Stimulated activated CD8-positive, alpha-beta memory T cell treated with anti-CD3 and anti-CD28 coated beads, Interleukin-15, amount 100 ng/mL, for 4 hours (primary cell): ENCODE data around the gene LSM2.
A peak's percentile ranks its signal among the peaks of the same experiment; 100 is the strongest.
"Not testable (repeated sequence)": the region's sequence is repeated elsewhere in the genome, so short reads cannot be mapped to it uniquely, and the experiment has no call there.

Source experiments
- DNase-seq, 2 donors: peaks; one replicate each; pipeline ENCODE4 v3.0.0-alpha.2; 2020; ENCODE audit warnings: low read depth in 2 of 2

LSM2 gene

DNA sequence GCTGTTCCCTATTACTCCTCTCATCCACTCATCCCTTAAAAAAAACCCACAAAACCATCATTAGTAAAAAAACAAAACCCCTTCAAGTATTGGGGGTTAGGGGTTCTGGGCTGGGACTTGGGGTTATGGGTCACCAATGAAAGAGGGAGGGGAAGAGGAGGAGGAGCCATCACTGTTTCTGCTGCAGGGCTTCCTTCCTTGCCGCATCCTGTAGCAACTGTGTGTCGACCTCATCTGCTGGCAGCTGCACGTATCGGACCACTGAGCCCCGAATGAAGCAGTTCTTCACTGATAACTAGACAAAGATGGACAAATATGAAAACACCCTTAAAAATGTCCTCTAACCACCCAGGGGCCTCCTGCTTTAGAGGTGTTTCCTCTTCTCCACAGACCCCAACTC, 9.2 kb downstream of the LSM2 start:
- no peak for DNase-seq

DNA sequence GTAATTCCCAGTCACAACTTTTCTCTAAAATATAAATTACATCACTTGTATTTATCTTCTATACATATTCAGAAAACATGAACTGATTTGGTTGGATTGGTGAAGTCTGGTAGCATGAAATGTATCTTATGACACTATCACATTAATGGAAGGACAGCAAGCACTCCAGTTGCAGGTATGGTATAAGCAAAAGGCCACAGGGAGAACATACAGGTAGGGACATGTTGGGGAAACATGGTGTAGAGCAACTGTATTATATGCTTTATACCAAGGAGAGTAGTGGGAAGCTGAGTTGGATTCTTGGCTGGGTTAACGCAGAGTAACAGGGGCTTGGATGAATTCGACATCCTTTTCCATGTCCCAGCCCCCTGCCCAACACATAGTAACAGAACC, 9.8 kb downstream of the LSM2 start:
- DNase-seq, result no peak

DNA sequence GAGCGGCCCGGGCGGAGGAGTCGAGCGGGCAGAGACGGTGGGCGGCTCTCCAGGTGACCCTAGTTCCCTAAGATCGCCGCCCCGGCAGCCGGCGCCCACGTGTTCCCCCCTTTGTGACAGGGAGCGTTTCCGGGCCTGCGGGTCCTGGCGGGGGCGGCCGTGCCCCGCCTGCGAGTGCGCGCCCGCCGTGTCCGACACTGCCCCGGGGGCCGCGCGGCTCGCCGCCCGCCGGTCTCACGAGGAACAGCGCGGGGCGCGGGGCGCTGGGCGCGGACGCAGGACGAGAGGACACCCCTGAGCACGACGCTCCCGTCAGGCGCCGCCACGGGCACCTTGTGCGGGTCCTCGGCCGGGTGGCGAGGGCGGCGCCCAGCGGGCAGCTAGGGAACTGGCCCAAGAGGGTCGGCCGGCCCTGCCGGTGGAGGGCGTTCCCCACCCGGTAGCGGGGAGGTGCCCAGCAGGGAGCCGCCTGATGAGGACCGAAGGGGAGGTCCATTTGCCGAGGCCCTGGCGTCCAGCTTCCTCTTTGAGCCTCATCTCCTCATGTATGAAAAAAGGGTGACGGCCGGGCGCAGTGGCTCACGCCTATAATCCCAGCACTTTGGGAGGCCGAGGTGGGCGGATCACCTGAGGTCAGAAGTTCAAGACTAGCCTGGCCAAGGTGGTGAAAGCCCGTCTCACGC, 11.0 kb downstream of the LSM2 start, which contains the start of gene VARS1:
Gene VARS1 (minus strand): TSS at position 137 of the 683 bp plus-strand sequence. CDS start 535 bp downstream, outside the sequence.
- DNase-seq, result peak; percentile 62 to 72

DNA sequence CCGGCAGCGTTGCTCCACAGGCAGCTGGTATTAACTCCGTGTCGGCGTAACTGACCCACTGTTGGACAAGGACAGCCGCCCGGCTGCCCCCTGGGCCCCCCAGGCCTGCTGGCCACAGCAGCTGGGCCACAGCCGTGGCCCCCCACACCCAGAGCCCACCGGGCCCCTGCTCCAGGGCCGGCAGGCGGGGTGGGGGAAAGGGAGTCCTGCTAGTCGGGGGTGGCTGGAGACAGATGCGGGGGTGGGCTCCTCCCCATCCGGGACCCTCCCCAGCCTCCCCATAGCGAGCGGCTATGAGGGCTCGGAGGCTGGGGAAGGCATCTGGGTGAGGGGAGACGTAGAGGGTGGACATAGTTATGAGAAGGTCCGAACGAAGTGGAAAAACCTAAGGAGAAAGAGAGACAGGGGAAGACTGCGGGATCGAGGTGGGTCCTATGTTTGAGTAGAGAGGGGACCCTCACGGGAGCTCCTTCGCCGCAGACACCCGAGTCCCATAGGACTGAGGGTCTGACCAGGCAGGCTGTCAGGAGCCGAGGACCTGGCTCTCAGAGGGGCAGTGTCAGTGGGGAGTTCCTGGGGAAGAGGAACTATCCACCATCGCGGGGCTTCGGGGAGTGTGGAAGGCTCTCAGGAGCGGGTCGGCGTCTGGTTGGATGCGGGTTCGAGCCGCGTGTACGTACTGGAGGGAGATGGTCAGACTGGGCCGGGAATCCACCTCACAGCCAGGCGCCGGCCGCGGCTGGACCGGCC, 11.7 kb downstream of the LSM2 start:
- no peak for DNase-seq

DNA sequence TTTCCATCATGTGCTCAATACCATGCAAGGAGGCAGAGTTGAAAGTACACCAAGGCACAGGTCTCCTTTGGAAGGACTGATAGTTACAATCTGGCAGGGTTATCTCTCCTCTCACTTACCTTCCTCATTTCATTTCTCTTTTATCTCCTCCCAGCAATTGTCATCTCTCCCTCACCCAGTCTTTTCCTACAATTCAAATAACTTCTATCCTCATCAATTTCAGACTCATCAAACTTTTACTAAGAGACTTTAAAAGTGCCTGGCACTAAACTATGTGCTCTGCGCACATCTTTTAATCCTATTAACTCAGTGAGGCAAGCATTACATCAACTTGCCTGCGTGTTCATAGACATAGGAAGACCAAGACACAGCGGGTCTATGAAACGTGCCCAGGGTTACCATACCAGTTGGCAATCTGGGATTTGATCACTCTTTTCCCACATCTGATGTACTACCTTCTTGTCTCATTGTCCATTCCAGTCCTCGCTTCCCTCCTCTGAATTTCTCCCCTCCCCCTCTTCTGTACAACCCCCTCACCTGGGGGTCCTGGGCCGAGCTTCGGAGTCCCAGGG, 12.4 kb downstream of the LSM2 start:
- no peak for DNase-seq

DNA sequence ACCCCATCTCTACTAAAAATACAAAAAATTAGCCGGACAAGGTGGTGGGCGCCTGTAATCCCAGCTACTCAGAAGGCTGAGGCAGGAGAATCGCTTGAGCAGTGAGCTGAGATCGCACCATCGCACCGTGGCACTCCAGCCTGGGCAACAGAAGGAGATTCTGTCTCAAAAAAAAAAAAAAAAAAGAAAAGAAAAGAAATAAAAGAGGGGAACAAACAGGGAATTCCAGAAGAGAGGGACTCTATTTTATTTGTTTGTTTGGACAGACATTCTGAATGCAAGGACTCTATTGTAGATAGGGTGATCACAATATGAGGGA, 12.9 kb downstream of the LSM2 start:
- not testable (repeated sequence) for DNase-seq

DNA sequence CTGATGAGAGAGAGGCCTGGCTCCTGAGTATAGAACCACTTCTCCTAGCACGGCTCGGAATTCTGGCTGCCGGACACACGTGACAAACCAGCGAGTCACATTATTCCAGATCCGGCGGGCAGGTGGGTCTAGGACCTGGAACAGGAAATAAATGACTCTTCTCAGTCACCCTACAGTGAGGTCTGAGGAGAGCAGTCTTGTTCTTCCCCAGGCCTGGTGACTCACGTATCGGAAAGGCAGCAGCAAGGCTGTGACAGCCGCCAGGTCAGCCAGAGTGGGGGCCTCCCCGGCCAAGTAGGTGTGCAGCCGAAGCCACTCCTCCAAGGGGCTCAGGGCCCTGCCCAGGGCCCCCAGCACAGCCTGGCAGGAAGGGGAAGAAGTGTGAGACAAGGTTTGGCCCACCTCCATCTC, 14.0 kb downstream of the LSM2 start:
- DNase-seq, result no peak

DNA sequence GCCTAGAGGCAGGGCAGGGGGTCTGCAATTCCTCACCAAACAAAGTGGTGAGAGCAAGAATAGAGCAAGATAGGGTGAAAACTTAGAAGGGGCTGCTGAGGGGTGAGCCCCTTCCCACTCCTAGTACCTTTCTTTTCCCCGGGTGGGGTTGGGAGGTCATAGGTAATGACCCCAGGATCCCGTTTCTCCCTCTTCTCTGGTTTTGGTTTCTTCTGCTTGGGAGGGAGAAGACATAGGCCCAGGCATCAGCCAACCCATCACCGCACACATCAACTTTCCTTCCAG, 14.7 kb downstream of the LSM2 start:
- DNase-seq, result no peak

DNA sequence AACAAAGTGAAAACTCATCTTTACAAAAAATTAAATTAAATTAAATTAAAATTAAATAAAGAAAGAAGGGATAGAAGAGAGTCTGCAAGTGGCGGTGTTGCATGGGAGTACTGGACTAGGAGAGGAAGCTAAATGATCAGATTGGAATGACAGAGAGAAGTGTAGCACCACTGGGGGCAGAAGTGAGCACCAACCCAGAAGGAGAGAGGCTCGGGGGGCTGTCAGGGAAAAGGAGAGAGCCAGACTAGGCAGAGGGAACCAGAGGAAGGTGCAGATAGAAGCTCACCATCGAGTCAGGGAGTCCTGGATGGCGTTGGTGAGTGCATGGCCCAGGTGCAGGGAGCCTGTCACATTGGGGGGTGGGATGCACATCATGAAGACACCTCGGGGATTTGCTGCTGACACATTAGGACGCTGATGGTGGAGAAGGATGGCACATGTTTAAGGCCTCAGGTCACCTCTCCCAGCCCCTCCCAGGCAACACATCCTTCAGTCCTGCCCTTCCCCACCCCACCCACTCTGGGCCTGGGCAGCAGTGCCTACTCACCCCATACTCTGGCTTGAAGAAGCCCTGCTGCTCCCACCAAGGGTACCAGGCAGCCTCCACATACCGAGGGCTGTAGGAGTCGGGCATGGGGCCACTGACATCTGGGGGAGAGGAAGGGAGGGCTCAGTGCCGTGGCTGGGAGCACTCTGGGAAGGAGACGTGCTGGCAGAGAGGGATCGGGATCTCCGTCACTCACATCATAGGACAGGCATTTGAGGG, 15.3 kb downstream of the LSM2 start:
- DNase-seq, result no peak

DNA sequence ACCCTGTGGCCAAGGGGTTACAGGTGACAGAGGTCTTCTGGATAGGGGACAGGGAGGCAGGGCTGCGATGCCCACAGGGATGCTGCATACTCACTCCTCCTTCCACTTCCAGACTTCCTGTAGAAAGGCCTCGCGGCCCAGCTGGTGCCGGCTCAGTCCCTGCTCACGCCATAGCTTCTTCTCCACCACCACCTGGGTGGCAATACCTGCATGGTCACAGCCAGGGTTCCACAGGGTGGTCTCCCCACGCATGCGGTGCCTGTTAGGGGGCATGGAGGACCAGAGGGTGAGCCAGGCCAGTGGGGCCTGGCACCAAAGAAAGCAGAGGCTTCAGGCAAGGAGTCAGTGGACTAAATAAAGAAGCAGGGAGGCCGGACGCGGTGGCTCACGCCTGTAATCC, 21.3 kb downstream of the LSM2 start:
- DNase-seq, result no peak

DNA sequence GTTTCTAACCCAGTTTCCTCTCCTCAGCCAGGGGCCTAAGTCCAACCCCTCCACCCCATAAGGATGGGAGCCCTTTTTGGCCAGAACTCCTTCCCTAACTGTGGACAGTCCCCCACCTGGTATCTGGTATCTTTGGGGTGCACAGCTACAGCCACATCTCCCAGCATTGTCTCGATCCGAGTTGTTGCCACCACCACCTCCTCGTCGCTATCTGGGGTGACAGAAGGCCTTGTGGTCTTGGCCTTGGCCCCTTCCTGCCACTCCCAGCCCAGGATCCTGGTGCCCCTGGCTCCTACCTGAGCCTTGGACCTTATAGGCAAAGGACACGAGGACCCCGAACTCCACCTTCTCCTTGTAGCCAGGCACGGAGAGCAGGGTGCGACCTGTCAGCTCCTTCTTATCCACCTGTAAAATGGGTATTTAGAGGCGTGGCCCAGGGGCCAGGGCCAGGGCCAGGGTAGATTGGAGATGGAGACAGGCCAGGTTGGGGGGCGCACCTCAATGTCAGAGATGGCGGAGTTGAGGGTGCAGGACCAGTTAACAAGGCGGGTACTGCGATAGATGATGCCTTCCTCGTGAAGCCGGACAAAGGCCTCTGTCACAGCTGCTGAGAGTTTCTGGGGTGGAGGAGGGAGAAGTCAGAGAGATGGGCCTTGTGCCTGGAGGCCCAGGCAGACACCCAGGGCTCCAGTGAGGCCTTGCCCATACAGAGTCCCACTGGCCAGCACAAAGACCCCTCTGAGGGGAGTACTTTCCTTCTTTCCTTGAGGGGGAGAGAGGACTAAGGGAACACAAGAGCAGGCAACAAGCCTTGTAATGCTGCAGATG, 22.5 kb downstream of the LSM2 start:
- DNase-seq, result no peak

DNA sequence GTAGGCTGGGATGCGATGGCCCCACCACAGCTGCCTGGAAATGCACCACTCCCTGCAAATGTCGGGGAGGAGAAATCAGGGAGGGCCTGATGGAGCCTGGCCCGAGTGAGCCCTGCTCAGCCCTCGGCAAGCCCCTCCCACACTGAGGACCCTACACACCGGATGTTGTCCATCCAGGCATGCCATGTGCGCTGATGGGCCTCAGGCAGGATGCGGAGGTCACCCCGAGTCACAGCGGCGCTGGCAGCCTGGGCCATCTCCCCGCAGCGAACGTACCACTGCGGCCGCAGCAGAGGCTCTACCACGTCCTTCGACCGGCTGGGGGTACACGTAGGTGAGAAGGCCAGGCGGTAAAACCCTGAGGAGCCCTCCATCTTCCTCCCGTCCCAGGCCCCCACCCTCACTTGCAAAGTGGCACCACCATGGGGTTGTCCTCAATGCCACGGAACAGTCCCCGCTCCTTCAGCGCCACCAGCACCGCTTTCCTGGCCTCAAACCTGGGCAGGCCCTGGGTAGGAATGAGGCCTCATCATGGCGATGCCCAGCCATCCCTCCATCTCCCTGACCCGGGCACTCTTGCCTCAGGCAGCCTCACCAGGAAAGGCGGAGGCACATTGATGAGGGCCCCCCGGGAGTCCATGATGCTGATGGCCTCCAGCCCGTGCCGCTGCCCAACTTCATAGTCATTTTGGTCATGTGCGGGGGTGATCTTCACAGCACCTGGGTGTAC, 24.5 kb downstream of the LSM2 start:
- no peak for DNase-seq

DNA sequence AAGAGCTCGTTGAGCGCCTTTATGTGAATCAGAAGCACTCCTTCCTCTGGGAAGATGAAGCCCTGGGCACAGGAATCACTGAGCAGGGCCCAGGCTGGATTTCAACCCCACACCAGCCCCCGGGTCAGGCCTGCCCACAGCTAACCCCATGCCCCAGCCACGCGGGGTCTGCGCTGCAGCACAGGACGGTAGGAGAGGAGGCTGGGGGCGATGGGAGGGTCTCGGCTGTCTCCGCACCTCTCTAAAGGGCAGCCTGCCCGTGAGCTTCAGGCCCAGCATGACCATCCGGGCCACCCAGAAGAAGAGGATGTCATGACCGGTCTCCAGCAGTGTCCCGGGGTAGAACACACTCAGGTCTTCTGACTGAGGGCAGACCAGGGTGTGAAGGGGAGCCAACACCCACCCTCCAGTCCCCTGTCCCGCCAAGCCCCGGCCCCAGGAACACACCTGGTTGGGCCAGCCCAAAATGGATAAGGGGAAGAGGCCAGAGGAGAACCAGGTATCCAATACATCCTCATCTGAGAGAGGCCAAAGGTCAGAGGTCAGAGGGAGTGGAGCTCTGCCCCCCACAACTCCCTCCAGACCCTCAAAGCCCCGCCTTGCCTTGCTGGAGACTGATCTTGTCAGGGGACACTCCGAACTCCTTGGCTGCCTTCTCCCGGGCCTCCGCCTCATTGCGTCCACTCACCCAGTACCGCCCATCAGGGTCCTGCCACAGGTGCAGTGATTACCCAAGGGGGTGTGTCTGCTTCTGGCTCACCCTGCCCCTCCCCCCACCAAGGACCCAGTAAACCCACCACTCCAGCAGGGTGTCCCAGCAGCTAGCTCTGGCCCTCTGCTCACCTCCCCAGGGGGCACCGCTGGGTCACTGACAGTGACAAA, 25.3 kb downstream of the LSM2 start:
- no peak for DNase-seq

DNA sequence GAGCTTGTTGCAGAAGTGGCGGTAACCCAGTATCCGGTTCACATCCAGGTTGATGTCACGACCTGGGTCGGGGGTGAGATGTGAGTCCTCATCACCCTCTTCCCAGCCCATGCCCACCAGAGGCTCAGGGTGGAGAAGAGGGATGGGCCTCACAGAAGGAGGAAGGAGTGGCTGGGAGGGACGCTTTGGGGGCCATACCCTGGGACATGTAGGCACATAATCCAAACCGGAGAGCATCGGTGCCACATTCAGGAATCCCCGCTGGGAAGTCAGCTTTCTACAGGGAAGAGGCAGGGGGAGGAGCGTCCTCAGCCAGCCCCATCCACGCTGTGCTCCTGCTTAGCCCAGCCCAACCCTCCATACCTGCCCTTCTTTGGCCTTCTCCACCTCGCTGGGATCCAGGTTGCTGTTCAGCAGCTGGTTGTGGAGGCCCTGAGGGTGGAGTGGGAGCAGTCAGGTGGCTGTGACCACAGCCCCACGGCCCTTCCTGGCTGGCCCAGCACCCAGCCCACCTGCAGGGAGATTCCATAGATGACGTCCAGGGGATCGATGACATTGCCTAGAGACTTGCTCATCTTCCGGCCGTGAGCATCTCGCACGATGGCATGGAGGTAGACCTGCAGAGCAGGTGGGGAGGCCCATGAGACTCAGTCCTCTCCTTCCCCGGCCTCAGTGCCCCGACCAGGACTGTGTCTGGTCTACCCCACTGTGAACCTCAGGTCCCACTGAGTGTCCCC, 26.1 kb downstream of the LSM2 start:
- DNase-seq, result no peak

DNA sequence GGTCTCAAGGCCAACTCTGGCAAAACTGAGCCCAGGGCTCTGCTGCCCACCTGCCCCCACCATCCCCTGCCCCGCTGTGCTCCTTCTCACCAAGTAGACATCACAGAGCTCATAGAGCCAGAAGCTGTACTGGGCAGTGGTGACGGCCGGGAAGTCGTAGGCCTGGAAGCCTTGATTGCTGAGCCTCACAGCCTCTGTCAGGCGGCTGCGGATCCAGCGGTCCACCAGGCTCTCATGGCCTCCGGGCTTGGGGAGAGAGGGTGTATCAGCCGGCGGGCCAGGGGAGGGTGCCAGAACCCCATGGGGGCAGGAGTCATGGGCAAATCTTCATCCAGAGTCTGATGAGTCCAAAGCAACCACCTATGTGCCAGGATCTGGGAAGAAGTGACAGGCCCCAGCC, 26.9 kb downstream of the LSM2 start:
- DNase-seq, result no peak

DNA sequence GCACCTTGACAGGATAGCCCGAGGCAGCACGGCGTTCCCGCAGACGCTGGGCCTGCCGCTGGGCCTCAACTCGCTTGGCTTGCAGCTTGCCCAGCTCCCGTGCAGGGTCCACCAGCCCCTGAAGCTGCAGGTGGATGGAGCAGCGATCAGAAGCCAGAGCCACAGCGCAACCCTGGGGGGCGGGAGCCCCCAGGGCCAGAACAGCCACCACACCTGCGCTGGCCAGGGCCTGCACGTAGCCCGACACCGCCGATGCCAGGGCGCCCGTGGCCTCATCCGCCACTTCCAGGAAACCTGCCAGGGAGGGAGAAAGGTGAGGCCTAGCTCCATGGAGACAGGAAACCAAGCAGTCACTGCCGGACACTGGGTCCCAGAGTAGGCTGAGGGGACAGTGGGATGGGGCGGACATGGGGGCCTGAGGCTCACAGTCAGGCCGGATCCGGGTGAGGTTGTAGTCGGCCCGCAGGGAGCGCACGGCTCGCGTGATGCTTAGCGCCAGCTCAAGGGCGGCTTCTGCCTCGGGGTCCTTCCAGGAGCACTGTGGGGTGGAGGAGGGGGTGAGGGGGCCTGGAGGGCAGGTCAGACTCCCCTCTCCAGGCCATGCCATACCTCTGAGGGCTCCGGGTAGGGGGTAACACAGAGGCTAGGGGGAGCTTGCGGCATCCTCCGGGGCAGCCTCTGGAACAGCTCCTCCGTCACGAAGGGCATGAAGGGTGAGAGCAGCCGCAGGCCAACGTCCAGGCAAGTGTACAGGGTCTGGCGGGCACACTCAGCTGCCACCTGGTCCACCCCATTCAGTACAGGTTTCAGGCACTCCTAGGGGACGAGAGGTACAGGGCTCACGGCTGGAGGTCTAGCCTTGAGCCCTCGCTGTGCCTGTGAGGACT, 27.5 kb downstream of the LSM2 start:
- no peak for DNase-seq

DNA sequence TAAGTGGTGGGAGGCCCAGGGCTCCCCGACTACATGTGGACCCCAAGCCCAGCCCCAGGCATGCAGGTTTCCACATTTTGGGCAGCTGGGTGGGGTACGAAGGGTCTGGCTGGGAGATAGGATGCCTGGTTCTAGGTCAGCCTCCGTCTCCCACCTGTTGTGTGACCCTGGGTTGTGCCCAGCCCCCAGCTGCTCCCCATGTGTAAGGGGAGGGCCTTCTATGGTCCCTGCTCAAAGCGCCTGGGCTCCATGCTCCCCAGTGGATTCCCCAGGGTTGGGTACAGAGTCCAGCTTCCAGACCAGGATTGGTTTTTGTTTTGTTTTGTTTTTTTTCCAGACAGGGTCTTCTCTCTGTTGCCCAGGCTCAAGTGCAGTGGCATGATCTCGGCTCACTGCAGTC, 28.6 kb downstream of the LSM2 start:
- DNase-seq, result no peak

DNA sequence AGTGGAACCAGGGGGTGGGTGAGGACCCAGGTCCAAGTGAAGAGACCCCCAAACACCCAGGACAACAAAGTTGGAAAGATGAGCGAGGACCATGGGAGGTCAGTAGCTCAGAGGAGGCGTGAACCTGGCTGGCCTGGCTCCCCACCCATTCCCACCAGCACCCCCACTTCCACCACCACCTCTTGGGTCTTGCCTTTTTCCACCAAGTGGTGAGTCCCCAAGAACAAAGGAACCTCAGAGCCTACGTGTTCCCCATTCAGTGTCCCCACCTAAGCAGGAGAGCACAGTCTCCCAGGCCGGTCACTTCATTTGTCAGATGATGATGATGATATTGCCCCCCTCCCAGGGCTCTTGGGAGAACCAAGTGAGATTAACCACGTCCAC, 29.1 kb downstream of the LSM2 start:
- no peak for DNase-seq
